GM21515 (cell line): ENCODE measurements around the gene STH.

Experiments used
- ATAC-seq: cut with Tn5 transposase; IDR thresholded peaks from one replicate; pipeline ENCODE4 v1.9.1; 2021; ENCODE audit not compliant: unreplicated experiment

STH gene

GRCh38 chr17:45966606-45967280, 32.3 kb upstream of the STH start:
- ATAC-seq = no peak

- no peak for ATAC-seq
Measured at GRCh38 chr17:45967378-45967777, 31.7 kb upstream of the STH start.

- no peak for ATAC-seq
Measured at GRCh38 chr17:45968732-45969131, 30.3 kb upstream of the STH start.

GRCh38 chr17:45969726-45970125, 29.3 kb upstream of the STH start:
- ATAC-seq = no peak

- no peak for ATAC-seq
Measured at GRCh38 chr17:45970659-45971058, 28.4 kb upstream of the STH start.

- ATAC-seq = no peak
Measured at GRCh38 chr17:45971698-45972141, 27.3 kb upstream of the STH start.

GRCh38 chr17:45972531-45972930, 26.5 kb upstream of the STH start:
- no peak for ATAC-seq

GRCh38 chr17:45973099-45973780, 25.8 kb upstream of the STH start:
- no peak for ATAC-seq

- no peak for ATAC-seq
Measured at GRCh38 chr17:45973946-45974859, 24.8 kb upstream of the STH start.

- ATAC-seq = no peak
Measured at GRCh38 chr17:45974916-45975630, 24.0 kb upstream of the STH start.

GRCh38 chr17:45975640-45976295, 23.3 kb upstream of the STH start:
- no peak for ATAC-seq

GRCh38 chr17:45976391-45976754, 22.7 kb upstream of the STH start:
- no peak for ATAC-seq

GRCh38 chr17:45976755-45977505, 22.1 kb upstream of the STH start:
- ATAC-seq = no peak

- no peak for ATAC-seq
Measured at GRCh38 chr17:45977506-45977824, 21.6 kb upstream of the STH start.

- ATAC-seq = no peak
Measured at GRCh38 chr17:45977976-45978626, 20.9 kb upstream of the STH start.

- no peak for ATAC-seq
Measured at GRCh38 chr17:45979137-45979536, 19.9 kb upstream of the STH start.

- no peak for ATAC-seq
Measured at GRCh38 chr17:45980855-45981254, 18.2 kb upstream of the STH start.

- no peak for ATAC-seq
Measured at GRCh38 chr17:45981306-45981705, 17.7 kb upstream of the STH start.

GRCh38 chr17:45982791-45983613, 16.0 kb upstream of the STH start:
- no peak for ATAC-seq
